GOT3 (cell line): ENCODE measurements around the gene PLPPR3.

ENCODE experiments used
- DNase-seq: peaks from one replicate; lab custom pipeline; 2025; ENCODE audit warnings: mixed read lengths; lab: John Stamatoyannopoulos, UW

The PLPPR3 gene

GRCh38 chr19:821825-822503 lies at the start of gene PLPPR3:
Gene PLPPR3 (minus strand): TSS chr19:821955. CDS start chr19:821559, 396 bp downstream.
- no peak for DNase-seq

DNA sequence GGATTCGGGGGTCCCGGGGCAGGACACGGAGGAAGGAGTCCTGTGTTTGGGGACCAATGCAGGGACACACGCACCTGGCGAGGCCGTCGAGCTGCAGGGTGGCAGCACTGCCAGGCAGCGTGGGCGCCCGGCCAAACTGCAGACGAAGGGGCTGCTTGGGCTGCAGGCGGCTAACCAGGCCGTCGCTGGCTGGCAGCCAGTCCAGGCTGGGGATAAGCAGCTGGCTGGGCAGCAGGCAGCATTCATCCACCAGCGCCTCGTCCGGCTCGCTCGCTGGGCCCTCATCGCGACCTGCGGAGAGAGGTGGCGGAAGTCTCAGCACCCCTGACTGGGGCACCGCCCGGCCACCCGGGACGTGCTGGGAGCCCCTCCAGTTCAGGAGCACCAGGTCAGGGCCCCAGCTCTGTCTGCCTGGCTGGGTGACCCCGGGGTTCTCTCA lies 49.2 kb upstream of the PLPPR3 start:
- no peak for DNase-seq

DNA sequence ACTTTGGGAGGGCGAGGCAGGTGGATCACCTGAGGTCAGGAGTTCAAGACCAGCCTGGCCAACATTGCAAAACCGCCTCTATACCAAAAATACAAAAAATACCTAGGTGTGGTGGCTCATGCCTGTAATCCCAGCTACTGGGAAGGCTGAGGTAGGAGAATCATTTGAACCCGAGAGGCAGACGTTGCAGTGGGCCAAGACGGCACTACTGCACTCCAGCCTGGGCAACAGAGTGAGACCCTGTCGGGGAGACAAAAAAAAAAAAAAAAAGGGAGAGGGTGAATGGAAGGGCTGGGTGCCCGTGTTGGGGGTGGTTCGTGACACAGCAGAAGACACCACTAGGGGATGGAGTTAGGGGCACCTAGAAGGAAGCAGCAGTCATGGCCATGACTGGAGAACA lies 48.6 kb upstream of the PLPPR3 start:
- DNase-seq, result no peak

GRCh38 chr19:869245-870177 lies 47.8 kb upstream of the PLPPR3 start:
- DNase-seq, result no peak

- no peak for DNase-seq
Measured at GRCh38 chr19:868458-869244, 46.9 kb upstream of the PLPPR3 start.

DNA sequence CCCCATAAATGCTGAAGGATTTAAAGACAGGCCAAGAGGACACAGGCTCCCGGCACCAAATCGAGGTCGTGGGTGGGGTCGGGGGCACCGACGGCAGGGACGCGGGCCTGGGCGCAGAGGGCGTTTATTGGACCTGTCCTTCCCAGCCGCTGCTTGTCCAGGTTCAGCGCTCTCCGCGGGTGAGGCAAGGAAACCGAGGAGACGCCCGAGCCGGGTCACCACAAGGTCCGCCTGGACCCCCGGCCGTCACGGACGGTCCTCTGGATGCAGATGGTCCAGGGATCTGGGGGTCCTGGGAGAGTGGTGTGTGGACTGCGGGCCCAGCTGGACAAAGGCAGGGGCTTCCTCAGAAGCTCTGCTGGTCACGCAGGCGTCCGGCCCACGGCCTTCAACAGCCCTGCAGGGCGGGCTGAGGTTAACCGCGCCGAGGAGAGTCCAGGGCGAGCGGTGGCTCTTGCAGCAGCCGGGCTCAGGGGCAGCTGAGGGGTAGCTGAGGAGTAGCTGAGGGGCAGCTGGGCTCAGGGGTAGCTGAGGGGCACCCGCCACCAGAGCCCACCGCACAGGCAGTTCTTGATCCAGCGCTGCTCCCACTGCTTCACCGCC lies 46.2 kb upstream of the PLPPR3 start:
- DNase-seq, result no peak

GRCh38 chr19:867301-867793 lies 45.6 kb upstream of the PLPPR3 start:
- DNase-seq, result no peak

GRCh38 chr19:866769-867300 lies 45.1 kb upstream of the PLPPR3 start:
- no peak for DNase-seq

DNA sequence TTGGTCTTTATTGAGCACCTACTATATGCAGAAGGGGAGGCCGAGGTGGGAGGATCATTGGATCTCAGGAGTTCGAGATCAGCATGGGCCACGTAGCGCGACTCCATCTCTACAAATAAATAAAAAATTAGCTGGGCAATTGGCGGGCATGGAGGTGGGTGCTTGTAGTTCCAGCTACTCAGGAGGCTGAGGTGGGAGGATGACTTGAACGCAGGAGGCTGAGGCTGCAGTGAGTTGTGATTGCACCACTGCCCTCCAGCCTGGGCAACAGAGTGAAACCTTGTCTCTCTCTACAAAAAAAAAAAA lies 41.5 kb upstream of the PLPPR3 start:
- no peak for DNase-seq

GRCh38 chr19:862581-863314 lies 41.0 kb upstream of the PLPPR3 start:
- no peak for DNase-seq

GRCh38 chr19:861756-862580 lies 40.2 kb upstream of the PLPPR3 start:
- DNase-seq, result no peak

DNA sequence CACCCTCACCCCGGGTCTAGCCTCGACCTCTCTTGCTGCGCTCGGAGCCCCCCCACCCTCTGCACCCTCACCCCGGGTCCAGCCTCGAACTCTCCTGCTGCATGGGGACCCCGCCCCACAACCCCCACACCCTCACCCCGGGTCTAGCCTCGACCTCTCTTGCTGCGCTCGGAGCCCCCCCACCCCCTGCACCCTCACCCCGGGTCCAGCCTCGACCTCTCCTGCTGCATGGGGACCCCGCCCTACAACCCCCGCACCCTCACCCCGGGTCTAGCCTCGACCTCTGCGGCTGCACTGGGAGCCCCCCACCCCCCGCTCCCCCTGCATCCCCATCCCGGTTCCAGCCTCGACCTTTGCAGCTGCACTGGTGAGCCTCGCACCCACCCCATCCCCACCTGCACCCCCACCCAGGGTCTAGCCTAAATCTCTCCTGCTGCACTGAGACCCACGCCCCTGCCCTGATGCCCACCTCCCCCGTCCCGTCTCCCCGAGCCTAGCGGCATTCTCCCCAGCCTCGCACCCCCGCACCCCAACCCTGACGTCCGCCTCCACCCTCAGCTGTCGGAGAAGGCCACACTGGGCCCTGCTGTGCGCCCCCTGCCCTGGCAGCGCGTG lies 39.5 kb upstream of the PLPPR3 start:
- DNase-seq, result no peak

DNA sequence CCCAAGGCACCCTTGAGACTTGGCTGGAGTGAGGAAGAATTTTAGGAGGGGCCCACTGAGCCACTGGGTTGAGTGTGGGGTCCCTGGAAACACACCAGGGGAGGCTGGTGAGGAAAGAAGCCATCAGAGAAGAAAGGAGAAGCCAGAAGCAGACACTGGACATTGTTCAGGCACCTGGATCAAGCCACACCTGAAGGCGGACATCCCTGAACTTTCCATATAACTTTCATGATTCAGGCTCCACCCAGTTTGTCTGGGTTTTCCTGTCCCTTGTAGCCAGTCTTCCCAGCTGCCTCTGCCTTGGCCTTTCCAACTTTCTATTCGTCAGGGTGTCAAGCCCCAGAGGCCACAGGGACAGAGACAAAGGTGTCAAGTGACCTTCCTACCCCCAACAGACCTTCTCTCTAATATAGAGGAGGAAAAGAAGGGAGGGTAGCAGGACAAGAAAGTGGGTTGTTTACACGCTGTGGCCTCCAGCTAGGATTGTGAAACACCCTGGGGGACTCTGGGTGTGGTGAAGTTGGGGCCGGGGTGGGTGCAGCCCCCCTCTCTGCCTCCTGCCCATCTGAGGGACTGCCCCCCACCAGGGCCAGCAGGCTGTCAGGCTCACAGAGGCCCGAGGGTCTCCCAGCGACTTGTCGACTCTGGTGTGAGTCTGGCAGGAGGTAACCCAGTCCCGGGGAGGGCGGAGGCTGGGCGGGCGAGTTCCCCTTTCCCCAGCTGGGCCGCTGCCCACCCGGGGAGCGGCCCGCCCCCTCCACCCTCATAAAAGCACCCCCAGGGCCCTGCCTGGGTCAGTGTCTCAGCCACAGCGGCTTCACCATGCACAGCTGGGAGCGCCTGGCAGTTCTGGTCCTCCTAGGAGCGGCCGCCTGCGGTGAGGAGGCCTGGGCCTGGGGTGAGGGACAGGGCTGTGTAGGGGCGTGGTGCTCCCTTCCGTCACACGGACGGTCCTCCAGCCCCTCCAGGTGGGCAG lies 37.4 kb upstream of the PLPPR3 start, which contains the start of gene CFD:
CFD (plus strand) TSS at position 797 of the 976 bp plus-strand sequence; CDS start at position 823, 26 bp downstream.
- no peak for DNase-seq

DNA sequence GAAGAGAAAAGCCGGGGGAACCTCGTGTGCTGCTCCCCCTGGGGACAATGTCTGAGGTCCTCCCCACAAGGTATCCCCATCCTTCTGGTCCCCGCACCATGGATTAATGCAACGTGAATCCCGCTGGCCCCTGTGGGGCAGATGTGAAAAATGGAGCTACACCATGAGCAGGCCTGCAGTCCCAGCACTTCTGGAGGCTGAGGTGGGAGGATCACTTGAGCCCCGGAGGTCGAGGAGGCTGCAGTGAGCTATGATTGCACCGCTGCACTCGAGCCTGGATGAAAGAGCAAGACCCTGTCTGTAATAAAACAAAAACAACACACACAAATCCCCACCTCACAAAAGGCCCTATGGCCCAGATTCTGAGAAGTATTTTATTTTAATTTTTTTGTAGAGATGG lies 36.5 kb upstream of the PLPPR3 start:
- DNase-seq, result no peak

- no peak for DNase-seq
Measured at GRCh38 chr19:855566-856120, 33.9 kb upstream of the PLPPR3 start.

- no peak for DNase-seq
Measured at GRCh38 chr19:855142-855541, 33.4 kb upstream of the PLPPR3 start.

DNA sequence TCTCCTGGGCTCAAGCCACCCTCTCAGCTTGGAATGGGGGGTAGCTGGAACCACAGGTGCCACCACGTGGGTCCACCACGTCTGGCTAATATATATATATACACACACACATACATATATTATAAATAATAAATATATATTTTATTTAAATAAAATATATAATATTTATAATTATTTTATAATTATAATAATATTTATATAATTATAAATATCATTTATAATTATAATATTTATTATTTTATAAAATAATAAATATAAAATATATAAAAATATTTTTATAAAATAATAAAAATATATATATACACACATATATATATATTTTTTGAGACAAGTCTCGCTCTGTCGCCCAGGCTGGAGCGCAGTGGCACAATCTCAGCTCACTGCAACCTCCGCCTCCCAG lies 32.8 kb upstream of the PLPPR3 start:
- DNase-seq, result no peak
